Measurements from ENCODE around the gene PLCXD3.
"Not testable (repeated sequence)": the region's sequence is repeated elsewhere in the genome, so short reads cannot be mapped to it uniquely, and the experiment has no call there.

Gene PLCXD3

GRCh38 chr5:41493490-41494126, 16.8 kb downstream of the PLCXD3 start:
- not testable (repeated sequence) for DNase-seq (ENCODE audit: low read depth in 2 of 2)

GRCh38 chr5:41485533-41485932, 24.9 kb downstream of the PLCXD3 start:
- no peak for DNase-seq (ENCODE audit: low read depth in 2 of 2)

- no peak for DNase-seq (ENCODE audit: low read depth in 2 of 2)
Measured at GRCh38 chr5:41482715-41483114, 27.7 kb downstream of the PLCXD3 start.

GRCh38 chr5:41482173-41482572, 28.2 kb downstream of the PLCXD3 start:
- DNase-seq (ENCODE audit: low read depth in 2 of 2), result no peak

GRCh38 chr5:41471571-41472208, 38.7 kb downstream of the PLCXD3 start:
- DNase-seq (ENCODE audit: low read depth in 2 of 2), result not testable (repeated sequence)

GRCh38 chr5:41465493-41466171, 44.8 kb downstream of the PLCXD3 start:
- DNase-seq (ENCODE audit: low read depth in 2 of 2), result no peak

- DNase-seq (ENCODE audit: low read depth in 2 of 2), result no peak
Measured at GRCh38 chr5:41459557-41459956, 50.8 kb downstream of the PLCXD3 start.

GRCh38 chr5:41457094-41457493, 53.3 kb downstream of the PLCXD3 start:
- DNase-seq (ENCODE audit: low read depth in 2 of 2), result no peak

GRCh38 chr5:41452506-41452905, 57.9 kb downstream of the PLCXD3 start:
- no peak for DNase-seq (ENCODE audit: low read depth in 2 of 2)

- no peak for DNase-seq (ENCODE audit: low read depth in 2 of 2)
Measured at GRCh38 chr5:41447650-41448510, 62.5 kb downstream of the PLCXD3 start.

GRCh38 chr5:41445937-41446563, 64.4 kb downstream of the PLCXD3 start:
- no peak for DNase-seq (ENCODE audit: low read depth in 2 of 2)

GRCh38 chr5:41435276-41435675, 75.1 kb downstream of the PLCXD3 start:
- no peak for DNase-seq (ENCODE audit: low read depth in 2 of 2)

- no peak for DNase-seq (ENCODE audit: low read depth in 2 of 2)
Measured at GRCh38 chr5:41433552-41434181, 76.7 kb downstream of the PLCXD3 start.

GRCh38 chr5:41432481-41433253, 77.7 kb downstream of the PLCXD3 start:
- DNase-seq (ENCODE audit: low read depth in 2 of 2), result no peak

GRCh38 chr5:41427505-41427904, 82.9 kb downstream of the PLCXD3 start:
- no peak for DNase-seq (ENCODE audit: low read depth in 2 of 2)

GRCh38 chr5:41425736-41426135, 84.7 kb downstream of the PLCXD3 start:
- DNase-seq (ENCODE audit: low read depth in 2 of 2), result no peak

- DNase-seq (ENCODE audit: low read depth in 2 of 2), result no peak
Measured at GRCh38 chr5:41420492-41421067, 89.8 kb downstream of the PLCXD3 start.

- no peak for DNase-seq (ENCODE audit: low read depth in 2 of 2)
Measured at GRCh38 chr5:41418220-41419031, 92.0 kb downstream of the PLCXD3 start.

- no peak for DNase-seq (ENCODE audit: low read depth in 2 of 2)
Measured at GRCh38 chr5:41416336-41416735, 94.1 kb downstream of the PLCXD3 start.
